Measurements from ENCODE around the gene B3GNT4.

GRCh38 chr12:122158700-122159285 is 44.7 kb upstream of the B3GNT4 start:
- no peak for TF ChIP-seq CTCF (IDR thresholded peaks at IDR 0.05; ENCODE audit: low read length)
- no peak for TF ChIP-seq EZH2 (IDR thresholded peaks at IDR 0.05; ENCODE audit: borderline replicate concordance, low read length)

Data from OCI-LY1 (cell line).